H1 (cell line): ENCODE measurements around the gene RASGEF1B. TPM values are rescaled to one million over a fixed set of nuclear protein-coding genes. Genes with fewer than 3 reads are reported as not detected.

Experiments
- CBX8 ChIP-seq: fragments of 300-800, 300-1000 bp; sonication (generic); IDR thresholded peaks from 2 replicates; pipeline ENCODE4 v1.7.1; 2016; ENCODE audit warnings: low read depth, low read length, borderline replicate concordance
- E2F6 ChIP-seq: IDR thresholded peaks from 2 replicates; pipeline ENCODE4 v1.6.1; 2012; ENCODE audit warnings: inconsistent platforms
- GTF2F1 ChIP-seq: IDR thresholded peaks from 2 replicates; pipeline ENCODE4 v1.6.1; 2012; ENCODE audit warnings: low read depth, low read length, improper control_type of control experiment, borderline replicate concordance
- NRF1 ChIP-seq: IDR thresholded peaks from 2 replicates; pipeline ENCODE4 v1.6.1; 2011; ENCODE audit warnings: mild to moderate bottlenecking, low read depth, low read length, improper control_type of control experiment
- PHF8 ChIP-seq: fragments of 200-600 bp; sonication (generic); conservative IDR thresholded peaks from 2 replicates; pipeline ENCODE4 v1.7.1; 2012; ENCODE audit warnings: low read depth, mild to moderate bottlenecking, inconsistent platforms, low read length, moderate library complexity
- RBBP5 ChIP-seq: IDR thresholded peaks from 2 replicates; pipeline ENCODE4 v1.7.1; 2012; ENCODE audit warnings: low read depth, mild to moderate bottlenecking, inconsistent platforms, low read length, moderate library complexity, borderline replicate concordance
- RNF2 ChIP-seq: fragments of 200-900, 300-1000 bp; sonication (generic); IDR thresholded peaks from 2 replicates; pipeline ENCODE4 v1.7.1; 2016; ENCODE audit warnings: borderline replicate concordance, low read depth, mild to moderate bottlenecking, antibody characterized with exemption, low read length; ENCODE audit not compliant: poor library complexity, severe bottlenecking; ENCODE audit errors: missing control alignments
- polyA plus RNA-seq, 7 experiments: library from polyadenylated mRNA; depleted of rRNA in 3 of 7; stranded (reverse) in 5 of 7; unstranded in 2 of 7; fragments of >200 nt in 5 of 7; fragments of 200-250 nt in 2 of 7; gene quantifications; 1 replicate in 5 of 7; 2 replicates in 1 of 7; 4 replicates in 1 of 7; pipeline versions ENCODE4 v1.2.1 to v1.2.3, GENCODE V29; 2011 to 2013; ENCODE audit warnings: missing spikeins in 2 of 7, mixed read lengths in 2 of 7
- total RNA-seq: library from RNA; stranded (reverse); fragmentation: NEBNext Ultra II Directional; extraction: Animal tissue kit (Norgen Biotek cat#: 25700); gene quantifications from 2 replicates; pipeline ENCODE4 v1.2.1, GENCODE V29; 2021
- TF ChIP-seq, protein P1 (sequence below): fragments of 300-600 bp; sonication (generic); IDR thresholded peaks from 2 replicates; pipeline ENCODE4 v1.7.1; 2012; ENCODE audit warnings: low read length, moderate library complexity, mild to moderate bottlenecking, inconsistent platforms; ENCODE audit not compliant: insufficient replicate concordance
- TF ChIP-seq, protein P2 (sequence below): IDR thresholded peaks from 2 replicates; pipeline ENCODE4 v1.6.1; 2011; ENCODE audit warnings: low read length, improper control_type of control experiment

RASGEF1B gene
- total and polyA plus RNA-seq, 2 of the 8 experiments (the other 6 are each of a cell fraction or from before 2014, with no cell fraction given) = 1.6 to 4.7 TPM

DNA sequence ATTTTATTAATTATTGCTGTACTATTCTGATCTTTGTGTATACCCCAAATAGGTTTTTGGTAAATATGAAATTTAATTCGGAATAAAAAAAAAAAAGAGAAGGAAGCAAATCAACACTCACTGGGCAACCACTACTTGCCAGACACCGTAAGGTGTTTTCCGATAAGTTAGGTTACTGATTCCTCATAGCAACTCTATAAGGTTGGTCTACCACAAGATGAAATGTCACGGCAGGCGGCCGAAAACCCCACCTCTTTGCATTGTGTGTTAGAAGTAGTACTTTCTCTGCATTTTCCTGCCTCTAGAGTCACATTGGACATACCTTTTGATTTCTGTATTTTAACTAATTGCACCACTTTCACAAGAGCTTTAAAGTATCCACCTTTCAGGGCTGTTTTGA is 44.5 kb upstream of the RASGEF1B start (continued):
- TF ChIP-seq, protein P1, sequence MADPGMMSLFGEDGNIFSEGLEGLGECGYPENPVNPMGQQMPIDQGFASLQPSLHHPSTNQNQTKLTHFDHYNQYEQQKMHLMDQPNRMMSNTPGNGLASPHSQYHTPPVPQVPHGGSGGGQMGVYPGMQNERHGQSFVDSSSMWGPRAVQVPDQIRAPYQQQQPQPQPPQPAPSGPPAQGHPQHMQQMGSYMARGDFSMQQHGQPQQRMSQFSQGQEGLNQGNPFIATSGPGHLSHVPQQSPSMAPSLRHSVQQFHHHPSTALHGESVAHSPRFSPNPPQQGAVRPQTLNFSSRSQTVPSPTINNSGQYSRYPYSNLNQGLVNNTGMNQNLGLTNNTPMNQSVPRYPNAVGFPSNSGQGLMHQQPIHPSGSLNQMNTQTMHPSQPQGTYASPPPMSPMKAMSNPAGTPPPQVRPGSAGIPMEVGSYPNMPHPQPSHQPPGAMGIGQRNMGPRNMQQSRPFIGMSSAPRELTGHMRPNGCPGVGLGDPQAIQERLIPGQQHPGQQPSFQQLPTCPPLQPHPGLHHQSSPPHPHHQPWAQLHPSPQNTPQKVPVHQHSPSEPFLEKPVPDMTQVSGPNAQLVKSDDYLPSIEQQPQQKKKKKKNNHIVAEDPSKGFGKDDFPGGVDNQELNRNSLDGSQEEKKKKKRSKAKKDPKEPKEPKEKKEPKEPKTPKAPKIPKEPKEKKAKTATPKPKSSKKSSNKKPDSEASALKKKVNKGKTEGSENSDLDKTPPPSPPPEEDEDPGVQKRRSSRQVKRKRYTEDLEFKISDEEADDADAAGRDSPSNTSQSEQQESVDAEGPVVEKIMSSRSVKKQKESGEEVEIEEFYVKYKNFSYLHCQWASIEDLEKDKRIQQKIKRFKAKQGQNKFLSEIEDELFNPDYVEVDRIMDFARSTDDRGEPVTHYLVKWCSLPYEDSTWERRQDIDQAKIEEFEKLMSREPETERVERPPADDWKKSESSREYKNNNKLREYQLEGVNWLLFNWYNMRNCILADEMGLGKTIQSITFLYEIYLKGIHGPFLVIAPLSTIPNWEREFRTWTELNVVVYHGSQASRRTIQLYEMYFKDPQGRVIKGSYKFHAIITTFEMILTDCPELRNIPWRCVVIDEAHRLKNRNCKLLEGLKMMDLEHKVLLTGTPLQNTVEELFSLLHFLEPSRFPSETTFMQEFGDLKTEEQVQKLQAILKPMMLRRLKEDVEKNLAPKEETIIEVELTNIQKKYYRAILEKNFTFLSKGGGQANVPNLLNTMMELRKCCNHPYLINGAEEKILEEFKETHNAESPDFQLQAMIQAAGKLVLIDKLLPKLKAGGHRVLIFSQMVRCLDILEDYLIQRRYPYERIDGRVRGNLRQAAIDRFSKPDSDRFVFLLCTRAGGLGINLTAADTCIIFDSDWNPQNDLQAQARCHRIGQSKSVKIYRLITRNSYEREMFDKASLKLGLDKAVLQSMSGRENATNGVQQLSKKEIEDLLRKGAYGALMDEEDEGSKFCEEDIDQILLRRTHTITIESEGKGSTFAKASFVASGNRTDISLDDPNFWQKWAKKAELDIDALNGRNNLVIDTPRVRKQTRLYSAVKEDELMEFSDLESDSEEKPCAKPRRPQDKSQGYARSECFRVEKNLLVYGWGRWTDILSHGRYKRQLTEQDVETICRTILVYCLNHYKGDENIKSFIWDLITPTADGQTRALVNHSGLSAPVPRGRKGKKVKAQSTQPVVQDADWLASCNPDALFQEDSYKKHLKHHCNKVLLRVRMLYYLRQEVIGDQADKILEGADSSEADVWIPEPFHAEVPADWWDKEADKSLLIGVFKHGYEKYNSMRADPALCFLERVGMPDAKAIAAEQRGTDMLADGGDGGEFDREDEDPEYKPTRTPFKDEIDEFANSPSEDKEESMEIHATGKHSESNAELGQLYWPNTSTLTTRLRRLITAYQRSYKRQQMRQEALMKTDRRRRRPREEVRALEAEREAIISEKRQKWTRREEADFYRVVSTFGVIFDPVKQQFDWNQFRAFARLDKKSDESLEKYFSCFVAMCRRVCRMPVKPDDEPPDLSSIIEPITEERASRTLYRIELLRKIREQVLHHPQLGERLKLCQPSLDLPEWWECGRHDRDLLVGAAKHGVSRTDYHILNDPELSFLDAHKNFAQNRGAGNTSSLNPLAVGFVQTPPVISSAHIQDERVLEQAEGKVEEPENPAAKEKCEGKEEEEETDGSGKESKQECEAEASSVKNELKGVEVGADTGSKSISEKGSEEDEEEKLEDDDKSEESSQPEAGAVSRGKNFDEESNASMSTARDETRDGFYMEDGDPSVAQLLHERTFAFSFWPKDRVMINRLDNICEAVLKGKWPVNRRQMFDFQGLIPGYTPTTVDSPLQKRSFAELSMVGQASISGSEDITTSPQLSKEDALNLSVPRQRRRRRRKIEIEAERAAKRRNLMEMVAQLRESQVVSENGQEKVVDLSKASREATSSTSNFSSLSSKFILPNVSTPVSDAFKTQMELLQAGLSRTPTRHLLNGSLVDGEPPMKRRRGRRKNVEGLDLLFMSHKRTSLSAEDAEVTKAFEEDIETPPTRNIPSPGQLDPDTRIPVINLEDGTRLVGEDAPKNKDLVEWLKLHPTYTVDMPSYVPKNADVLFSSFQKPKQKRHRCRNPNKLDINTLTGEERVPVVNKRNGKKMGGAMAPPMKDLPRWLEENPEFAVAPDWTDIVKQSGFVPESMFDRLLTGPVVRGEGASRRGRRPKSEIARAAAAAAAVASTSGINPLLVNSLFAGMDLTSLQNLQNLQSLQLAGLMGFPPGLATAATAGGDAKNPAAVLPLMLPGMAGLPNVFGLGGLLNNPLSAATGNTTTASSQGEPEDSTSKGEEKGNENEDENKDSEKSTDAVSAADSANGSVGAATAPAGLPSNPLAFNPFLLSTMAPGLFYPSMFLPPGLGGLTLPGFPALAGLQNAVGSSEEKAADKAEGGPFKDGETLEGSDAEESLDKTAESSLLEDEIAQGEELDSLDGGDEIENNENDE = no peak
- TF ChIP-seq NRF1 (no peak), E2F6 (no peak), RNF2 (no peak), PHF8 (no peak), CBX8 (no peak), RBBP5 (no peak), GTF2F1 (no peak)
- TF ChIP-seq, protein P2, sequence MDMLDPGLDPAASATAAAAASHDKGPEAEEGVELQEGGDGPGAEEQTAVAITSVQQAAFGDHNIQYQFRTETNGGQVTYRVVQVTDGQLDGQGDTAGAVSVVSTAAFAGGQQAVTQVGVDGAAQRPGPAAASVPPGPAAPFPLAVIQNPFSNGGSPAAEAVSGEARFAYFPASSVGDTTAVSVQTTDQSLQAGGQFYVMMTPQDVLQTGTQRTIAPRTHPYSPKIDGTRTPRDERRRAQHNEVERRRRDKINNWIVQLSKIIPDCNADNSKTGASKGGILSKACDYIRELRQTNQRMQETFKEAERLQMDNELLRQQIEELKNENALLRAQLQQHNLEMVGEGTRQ = no peak
